ENCODE results near the gene KRTAP22-1.

DNA sequence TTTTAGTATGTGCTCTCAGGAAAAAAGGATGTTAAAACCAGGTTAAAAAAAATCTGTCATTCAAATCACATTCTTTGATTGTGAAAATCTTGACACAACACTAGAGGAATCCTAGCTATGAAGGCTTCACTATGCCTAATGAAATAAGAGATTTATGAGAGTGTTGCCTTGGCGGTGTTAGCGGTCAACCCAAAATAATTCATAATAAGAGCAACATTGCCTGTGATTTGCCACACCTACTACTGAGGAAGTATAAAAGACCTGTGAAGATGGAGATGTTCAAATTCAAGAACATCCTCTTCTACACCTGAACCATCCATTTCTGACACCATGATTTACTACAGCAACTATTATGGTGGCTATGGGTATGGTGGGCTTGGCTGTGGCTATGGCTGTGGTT is 15.2 kb downstream of the KRTAP22-1 start, which contains the start of gene KRTAP20-1:
- TF ChIP-seq, protein P1, sequence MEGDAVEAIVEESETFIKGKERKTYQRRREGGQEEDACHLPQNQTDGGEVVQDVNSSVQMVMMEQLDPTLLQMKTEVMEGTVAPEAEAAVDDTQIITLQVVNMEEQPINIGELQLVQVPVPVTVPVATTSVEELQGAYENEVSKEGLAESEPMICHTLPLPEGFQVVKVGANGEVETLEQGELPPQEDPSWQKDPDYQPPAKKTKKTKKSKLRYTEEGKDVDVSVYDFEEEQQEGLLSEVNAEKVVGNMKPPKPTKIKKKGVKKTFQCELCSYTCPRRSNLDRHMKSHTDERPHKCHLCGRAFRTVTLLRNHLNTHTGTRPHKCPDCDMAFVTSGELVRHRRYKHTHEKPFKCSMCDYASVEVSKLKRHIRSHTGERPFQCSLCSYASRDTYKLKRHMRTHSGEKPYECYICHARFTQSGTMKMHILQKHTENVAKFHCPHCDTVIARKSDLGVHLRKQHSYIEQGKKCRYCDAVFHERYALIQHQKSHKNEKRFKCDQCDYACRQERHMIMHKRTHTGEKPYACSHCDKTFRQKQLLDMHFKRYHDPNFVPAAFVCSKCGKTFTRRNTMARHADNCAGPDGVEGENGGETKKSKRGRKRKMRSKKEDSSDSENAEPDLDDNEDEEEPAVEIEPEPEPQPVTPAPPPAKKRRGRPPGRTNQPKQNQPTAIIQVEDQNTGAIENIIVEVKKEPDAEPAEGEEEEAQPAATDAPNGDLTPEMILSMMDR (conservative IDR thresholded peaks at IDR 0.05; ENCODE audit: low read depth, low read length) = no peak
- no peak for TF ChIP-seq EZH2 (IDR thresholded peaks at IDR 0.05; ENCODE audit: borderline replicate concordance, low read depth, low read length, poor library complexity, severe bottlenecking)

Measured in A673 (cell line).